NCI-H748 treated with DMSO at 0.1 percent for 48 hours (cell line): ENCODE results near the gene STYXL1.

Experiments used
- DNase-seq: peaks from one replicate; lab custom pipeline; 2025; lab: John Stamatoyannopoulos, UW

STYXL1 gene

DNA sequence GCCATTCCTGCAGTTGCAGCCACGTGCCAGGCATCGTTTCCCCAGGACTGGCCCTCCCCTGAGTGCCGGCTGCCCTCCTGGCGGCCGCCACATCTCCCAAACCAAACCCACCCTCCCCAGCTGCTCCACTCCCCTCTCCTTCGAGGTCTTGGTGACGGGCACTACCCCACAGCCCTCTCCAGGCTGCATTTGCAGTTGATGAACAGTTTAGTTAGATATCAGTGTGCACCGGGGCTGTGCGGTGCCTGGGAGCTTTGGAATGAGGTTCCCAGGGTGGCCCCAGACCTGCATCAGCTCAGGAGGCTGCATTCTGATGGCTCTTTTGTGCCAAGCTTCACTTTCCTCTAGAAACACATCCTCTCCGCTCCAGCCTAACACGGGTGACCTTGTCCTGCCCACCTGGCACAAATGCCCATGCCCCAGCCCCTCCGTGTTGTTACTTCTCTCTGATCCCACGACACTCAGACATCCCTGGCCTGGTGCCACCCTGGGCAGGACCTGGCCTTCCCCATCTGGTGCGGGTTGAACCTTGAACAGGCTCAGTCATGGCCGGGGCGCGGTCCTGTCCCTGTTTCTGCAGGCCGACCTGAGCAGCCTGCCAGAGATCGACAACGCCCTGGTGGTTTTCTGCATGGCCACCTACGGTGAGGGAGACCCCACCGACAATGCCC lies 67.9 kb downstream of the STYXL1 start:
- no peak for DNase-seq

DNA sequence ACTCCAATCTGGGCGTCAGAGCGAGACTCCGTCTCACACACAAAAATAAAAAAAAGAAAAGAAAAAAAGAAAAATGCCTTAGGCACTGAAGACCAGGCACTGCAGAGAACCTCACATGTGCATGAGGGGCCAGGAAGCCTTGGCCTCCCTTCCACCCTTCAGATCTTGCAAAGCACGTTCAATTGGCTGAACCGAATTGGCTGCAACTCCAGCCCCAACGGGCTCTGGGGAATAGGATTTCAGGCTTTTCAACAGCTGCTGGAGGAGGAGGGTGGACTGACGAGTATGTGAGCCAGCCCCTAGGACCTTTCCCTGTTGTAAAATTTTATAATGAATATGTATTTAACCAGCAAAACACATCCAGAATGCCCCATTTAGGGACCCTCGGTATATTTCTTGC lies 70.1 kb downstream of the STYXL1 start:
- no peak for DNase-seq

DNA sequence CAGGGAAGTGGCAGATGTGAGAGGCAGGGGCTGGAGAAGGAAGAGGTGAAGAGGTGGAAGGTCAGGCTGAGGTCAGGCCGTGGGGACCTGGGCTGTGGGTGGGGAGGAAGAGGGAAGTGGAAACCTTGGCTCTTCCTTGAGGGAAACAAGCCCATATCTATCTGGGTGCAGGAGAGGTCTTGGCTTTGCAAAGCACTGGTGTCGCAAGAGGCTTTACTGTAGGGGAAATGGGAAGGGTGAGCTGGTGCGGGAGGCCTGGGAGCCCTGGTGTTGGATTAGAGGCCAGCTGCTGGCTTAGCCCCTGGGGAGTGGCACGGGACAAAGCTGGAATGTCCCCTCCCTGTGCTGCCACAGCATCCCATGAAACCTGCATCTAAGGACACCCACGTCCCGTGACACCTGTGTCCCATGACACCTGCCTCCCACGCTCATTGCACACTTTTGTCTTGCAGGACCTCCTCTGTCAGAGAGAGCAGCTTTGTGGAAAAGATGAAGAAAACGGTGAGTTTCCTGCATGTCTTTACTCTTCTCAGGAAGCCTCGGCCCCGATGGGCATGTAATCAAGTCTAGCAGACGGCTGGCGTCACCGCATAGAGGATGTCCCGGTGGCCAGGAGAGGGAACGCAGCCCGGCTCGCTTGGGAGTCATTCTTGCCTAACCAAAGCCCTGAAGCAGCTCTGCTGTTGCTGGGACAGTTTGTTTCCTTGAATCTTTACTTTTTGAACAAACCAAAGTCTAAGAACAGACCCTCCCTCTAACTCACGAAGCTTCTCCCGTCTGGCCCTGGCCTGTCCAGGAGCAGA lies 75.6 kb downstream of the STYXL1 start:
- DNase-seq, result no peak

DNA sequence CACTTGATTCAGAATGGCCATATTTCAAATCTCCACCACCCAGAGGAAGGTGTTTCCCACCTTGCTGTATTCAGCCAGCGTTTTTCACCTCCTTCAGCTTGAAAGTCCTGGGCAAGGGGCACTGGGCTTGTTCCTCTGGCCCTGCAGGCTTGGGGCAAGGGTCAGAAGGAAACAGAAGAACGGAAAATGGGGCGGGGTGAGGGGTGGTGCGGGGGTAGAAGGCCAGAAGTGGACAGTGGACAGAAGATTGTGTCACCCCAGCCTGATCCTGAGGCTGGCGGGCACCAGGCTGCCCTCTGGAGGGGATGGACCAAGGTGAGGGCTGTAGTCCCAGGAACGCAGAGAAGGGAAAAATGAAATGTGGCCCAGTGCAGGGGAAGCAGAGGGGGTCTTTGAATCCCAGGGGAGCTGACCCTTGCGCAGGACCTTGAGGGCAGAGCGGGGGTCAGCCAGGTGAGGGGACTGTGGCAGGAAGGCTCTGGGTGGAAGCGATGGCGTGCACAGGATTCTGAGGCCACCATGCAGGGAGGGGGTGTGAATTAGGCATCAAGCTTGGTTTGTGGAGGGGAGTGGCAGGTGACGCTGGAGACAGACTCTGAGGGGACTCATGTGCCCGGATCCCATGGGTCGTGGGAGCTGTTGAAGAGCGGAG lies 76.4 kb downstream of the STYXL1 start:
- no peak for DNase-seq

DNA sequence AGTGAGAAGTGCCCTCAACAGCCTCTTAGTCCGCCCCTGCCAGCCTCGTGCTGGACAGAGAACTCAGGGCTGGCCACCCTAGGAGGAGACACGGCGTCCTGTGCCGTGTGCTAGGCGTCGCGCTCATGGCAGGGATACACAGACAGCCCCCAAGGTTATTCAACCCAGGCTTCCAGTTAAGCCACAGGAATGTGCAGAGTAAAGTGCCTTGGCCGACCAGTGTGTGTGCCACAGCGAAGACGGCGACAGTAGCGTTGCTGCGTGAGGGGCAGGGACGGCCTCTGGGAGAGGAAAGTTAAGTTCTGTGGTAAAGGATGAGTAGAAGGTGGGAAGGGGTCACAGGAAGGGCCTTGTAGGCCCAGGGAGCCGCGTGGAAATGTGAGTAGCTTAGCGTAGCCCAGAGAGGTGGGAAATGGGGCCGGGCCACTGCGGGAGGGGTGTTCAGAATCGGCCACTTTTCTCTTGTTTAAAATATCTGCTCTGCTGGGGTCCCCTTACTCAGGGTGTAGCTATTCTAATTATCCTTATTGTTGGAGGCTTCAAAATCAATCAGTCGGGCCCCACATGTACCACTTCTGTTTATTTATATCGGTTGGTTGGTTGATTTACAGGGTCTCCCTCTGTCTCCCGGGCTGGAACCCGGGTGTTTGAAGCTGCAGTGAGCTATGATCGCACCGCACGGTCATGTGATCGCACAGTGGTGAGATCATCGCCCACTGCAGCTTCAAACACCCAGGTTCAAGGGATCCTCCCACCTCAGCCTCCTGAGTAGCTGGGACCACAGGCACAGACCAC lies 77.9 kb downstream of the STYXL1 start:
- no peak for DNase-seq

DNA sequence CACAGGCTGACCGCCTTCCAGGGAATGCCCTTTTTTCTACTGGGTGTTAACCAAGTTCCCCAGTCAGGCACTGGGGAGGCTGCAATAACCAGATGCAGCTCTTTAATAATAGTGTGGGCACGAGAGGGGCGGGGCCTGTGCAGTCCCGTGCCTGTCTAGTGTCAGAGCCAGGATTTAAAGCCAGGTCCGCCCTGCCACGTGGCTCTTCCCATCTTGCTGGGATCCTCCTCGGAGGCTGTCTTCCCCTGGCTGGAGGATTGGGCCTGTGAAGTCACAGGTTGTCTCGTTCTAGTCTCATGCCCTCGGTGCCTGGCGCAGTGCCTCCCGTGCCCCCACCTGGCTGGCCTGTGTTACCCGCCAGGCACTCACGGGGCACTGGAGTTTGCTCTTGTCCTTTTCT lies 78.6 kb downstream of the STYXL1 start:
- no peak for DNase-seq

DNA sequence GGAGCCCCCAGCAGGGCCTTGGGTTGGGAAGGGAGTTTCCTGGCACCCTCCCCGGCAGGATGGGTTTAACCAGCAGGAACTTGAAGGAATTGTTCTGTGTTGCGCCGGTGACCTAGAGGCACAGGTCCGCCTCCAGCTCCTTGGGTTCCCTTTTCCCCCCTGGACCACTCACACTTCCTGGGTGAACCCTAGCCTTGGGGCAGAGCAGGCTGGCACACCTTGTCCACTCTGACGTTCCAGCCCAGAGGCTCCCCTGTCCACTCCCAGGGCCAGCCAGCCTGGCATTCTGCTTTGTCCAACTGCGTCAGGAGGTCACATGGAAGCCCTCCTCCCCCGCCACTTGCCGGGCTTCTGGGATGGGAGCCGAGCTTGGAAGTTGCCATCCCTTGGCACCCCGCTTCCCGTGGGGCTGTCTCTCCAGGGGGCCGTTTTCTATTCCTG lies 79.2 kb downstream of the STYXL1 start:
- no peak for DNase-seq

DNA sequence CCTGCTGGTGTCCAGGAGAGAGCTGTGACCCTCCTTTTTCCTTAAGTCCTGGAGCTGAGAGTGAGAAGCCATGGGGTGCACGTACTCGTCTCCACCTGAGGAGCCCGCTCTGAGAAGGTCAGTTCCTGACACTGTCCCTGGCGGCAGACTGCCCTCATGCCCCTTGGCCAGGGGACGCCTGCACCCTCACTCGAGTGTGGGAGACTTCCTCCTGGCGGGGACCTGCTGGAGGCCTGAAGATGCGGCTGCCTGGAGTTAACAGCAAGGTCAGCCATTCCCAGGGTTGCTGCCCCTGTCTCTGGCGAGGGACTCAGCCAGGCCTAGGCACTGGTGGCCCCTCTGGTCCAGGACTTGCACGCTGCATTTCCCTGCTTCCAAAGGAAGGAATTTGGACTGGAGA lies 79.8 kb downstream of the STYXL1 start:
- no peak for DNase-seq

DNA sequence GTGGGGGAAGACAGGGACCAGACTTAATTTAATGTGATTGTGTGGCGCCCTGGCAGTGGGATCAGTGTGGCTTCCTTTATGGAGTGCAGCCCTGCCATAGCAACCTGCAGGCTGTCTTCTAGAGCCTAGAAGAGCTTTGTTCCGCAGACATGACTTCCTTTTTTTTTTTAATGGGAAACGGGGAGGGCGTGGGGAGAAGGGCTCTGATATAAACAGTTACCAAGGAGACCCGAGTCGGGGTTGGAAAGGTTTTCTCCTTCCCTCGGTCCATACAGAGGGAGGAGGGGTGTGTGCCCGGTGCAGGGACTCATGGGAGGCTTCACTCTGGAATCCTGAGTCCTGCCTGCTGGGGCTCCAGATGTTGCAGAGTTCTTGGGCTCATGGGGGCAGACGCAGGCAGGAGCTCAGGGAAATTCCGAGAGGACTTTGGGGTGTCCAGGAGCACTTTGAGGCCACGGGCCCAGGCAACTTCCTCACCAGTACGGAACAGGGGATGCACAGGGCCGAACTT lies 80.3 kb downstream of the STYXL1 start:
- DNase-seq, result no peak

DNA sequence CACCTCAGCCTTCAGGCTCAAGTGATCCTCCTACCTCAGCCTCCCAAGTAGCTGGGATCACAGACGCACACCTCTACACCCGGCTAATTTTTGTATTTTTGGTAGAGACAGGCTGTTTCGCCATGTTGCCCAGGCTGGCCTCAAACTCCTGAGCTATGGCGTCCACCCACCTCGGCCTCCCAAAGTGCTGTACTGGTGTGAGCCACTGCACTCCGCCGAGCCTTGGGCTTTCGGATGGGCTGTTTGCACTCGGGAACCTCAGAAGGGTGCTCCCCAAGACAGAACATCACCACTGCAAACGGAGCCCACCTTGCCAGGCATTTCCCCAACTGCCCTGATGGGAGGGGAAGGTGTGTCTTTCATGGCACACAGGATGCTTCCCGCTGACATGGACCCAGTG lies 80.7 kb downstream of the STYXL1 start:
- no peak for DNase-seq

DNA sequence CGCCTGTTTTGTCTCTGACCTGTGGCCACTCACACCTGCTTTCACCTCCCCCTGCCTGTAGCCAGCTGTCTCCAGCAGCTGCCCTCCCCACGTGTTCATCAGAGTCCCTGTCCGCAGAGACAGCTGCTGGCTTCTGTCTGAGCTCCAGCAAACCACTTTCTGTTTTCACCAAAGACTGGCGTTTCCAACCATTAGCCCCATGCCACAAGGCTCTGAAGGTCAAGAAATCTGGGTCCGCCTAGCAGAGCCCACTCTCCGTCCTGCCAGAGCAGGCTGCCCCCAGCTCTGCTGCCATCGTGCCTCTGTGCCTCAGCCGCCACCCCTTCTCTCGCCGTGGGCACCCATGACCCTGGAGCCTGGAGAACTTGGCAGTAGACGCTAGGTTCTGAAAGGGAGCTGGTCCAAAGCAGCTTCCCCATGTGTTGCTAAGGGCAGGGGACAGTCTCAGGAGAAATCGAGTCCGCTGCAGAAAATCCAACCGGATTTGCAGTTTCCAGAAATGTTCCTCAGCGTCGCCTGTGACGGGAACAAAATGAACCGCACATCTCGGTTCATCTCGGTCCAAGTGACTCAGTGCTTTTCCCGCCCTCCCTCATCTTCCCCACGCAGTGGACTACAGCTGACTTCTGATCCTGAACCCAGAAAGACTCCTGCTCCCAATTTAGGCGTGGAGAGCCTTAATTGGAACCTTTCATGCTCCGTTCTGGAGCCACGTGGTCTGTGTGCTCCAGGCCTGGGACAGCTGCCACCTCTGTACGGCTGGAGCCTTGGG lies 81.4 kb downstream of the STYXL1 start:
- no peak for DNase-seq

DNA sequence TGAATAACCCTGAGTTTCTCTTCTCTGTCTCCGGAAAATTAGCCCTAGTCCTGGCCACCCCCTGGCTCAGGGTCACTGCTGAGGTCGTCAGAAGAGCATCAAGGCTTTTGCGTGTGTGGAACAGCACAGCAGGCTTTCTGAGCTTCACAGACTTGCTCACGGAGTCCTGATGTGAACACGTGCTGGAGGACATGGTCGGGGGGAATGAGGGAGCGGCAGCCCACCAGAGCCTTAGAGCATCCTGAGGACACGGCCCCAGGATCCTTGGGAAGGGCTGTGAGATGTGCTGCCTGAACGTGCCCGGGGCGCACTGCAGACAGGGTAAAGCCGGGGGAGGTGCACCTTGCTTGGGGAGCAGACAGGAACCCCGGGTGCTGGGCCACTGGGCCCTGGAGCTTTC lies 82.2 kb downstream of the STYXL1 start:
- DNase-seq, result no peak

DNA sequence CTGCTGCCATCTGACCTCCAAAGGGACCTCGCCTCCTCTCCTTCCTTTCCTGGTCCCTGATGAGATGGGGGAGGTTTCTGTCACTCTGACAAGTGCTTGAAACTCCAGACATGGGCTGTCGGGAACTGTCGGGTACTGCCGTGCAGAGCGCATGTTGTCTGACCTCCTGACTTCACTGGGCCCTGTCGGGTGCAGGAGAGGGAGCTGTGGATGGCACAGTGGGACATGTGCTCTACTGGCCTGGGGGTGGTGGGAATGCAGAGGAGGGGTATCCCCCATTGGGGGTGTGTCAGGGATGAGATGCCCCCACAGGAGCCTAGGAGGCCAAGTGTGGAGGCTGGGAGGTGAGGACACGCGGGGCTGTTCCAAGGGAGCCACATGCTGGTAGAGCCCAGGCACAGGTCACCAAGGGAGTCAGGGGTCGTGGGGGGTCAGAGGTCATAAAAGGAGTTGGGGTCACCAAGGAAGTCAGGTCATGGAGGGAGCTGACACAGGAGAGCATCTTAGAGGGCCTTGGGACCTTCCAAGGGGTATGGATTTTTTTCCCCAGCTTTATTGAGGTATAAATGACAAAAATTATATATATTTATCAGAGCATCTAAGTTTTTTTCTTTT lies 84.3 kb downstream of the STYXL1 start:
- no peak for DNase-seq

DNA sequence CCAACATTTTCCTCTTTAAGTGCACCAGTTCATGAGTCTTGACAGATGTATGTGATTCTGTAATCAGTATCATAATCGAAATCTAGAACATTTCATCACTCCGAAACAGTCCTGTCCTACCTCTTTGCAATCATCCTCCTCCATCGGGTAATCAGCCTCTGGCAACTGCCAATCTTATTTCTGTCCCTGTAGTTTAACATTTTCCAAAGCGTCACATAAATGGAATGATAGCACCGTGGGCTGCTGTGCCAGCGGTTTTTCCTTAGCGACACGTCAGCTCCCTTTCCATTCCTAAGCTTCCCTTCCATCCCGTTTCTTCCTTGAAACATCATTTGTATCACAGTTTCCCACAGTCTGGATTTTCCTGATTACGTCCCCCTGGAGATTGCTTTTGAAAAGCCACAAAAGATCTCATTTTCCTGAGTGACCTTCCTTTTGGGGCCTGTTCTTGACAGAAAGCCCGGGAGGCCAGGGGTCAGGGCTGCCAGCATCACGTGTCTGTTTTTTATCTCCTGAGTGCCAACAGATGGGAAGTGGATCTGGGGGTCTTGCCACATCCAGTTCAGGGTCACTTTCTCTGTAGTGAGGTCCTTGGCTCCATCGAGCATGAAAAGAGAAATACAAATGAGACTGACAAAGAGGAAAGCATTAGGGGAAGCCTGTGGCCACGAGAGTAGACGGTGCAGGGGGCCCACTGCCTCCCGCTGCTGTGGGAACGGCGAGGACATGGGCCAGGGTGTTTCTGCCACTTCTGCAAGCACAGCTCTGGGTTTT lies 85.0 kb downstream of the STYXL1 start:
- DNase-seq, result no peak

DNA sequence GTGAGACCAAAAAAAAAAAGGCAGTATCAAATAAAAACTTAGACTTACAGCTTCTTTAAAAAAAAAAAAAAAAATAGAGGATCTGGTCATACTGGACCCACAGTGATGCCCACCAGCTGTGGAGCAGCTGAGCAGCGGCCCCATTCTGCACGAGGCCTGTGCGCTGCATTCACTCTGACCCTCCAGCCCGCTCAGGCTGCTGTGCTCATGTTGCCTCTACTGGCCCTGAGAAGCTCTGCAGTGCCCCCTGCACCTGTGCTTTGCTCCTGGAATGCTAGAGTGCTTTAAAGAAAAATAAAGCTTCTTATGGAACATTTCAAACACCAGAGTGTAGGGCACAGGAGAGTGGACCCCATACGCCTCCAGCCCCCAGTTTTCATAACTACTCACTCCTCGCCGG lies 86.6 kb downstream of the STYXL1 start:
- no peak for DNase-seq

DNA sequence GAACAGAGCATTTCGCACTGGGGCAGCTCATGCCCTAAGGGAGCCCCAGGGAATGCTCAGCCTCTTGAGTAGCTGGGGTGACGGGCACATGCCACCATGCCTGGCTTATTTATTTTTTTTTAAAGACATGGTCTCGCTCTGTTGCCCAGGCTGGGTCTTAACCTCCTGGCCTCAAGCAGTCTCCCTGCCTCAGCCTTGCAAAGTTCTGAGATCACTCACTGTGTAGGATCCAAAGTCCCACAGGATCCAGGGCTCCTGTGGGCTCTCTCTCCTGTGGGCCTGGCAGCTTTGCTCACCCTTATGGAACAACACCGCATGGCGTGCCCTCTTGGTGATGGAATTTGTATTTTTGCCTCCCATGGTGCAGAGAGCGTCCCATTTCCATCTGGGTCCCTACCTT lies 87.4 kb downstream of the STYXL1 start:
- no peak for DNase-seq

DNA sequence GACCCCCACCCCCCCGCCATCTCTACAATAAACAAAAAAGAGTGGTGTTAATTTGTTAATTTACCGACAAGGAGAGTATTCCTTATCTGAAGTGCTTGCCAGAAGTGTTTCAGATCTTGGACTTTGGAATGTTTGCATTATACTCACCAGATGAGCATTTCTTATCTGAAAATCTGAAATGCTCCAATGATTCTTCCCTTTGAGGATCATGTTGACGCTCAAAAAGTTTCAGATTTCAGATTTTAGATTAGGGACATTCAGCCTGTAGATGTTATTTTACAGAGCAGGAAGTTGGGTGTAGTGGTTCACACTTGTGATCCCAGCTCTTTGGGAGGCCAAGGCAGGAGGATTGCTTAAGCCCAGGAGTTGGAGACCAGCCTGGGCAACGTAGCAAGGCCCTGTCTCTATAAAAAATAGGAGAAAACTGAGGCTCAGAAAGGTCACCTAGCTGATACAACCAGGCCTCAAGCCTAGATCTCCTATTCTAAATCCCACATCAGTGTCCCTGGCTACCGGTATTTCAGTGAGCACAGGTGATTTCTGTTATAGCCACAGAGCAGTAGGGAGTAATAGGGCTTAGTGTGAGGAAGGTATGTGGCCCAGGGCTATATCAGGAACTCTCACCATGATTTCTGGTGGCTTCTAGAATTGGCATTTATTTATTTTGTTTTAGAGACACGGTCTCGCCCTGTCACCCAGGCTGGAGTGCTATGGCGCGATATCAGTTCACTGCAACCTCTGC lies 88.8 kb downstream of the STYXL1 start:
- DNase-seq, result no peak

DNA sequence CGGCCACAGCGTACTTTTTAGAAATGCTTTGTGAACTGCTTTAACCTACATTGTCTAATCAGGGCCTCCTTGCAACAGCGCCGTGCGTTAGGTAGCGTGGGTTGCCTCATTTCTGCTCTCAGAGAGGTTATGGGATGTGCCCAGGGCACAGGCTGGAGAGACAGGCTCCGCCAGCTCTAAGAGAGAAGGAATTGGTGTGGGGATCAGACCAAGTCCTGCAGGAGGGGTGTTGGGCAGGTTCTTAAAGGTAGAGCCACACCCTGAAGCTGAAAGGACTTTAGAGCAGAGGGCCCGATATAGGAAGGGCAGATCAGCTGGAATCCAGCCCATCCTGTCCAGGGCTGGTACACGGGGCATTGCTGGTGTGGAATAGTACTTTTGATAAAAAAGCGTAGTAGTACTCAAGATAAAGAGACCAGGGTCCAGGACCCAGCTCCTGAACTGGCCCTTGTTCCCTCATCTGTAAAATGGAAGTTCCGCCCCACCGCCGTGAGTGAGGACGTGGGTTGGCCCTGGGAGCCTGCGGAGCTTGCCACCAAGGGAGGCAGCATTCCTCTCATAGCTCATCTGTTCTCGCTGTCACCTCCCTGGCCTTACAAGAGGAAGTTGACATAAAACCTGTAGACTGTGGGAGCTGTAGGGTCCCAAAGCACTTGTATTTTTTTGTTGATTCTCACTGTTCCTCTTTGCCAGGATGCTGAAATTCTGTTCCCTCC lies 90.6 kb downstream of the STYXL1 start:
- no peak for DNase-seq
